GM19452 (cell line): ENCODE data around the gene ANKRD31.

Source experiments
- ATAC-seq: cut with Tn5 transposase; IDR thresholded peaks from one replicate; pipeline ENCODE4 v1.9.1; 2021; ENCODE audit not compliant: unreplicated experiment

ANKRD31 gene

GRCh38 chr5:75043633-75044264 lies 192.9 kb downstream of the ANKRD31 start:
- ATAC-seq = no peak

GRCh38 chr5:75042522-75042921 lies 194.2 kb downstream of the ANKRD31 start:
- ATAC-seq = no peak

GRCh38 chr5:75040973-75041372 lies 195.7 kb downstream of the ANKRD31 start:
- no peak for ATAC-seq

GRCh38 chr5:75037106-75037505 lies 199.6 kb downstream of the ANKRD31 start:
- no peak for ATAC-seq

- ATAC-seq = no peak
These were observed 202.4 kb downstream of the ANKRD31 start for GRCh38 chr5:75034137-75034739.

- no peak for ATAC-seq
These were observed 205.3 kb downstream of the ANKRD31 start for GRCh38 chr5:75031366-75031765.

- no peak for ATAC-seq
These were observed 208.6 kb downstream of the ANKRD31 start for GRCh38 chr5:75028090-75028489.

- ATAC-seq = no peak
These were observed 213.1 kb downstream of the ANKRD31 start for GRCh38 chr5:75023368-75024159.

GRCh38 chr5:75021800-75022199 lies 214.9 kb downstream of the ANKRD31 start:
- no peak for ATAC-seq

GRCh38 chr5:75021219-75021618 lies 215.5 kb downstream of the ANKRD31 start:
- ATAC-seq = no peak

- ATAC-seq = no peak
These were observed 216.5 kb downstream of the ANKRD31 start for GRCh38 chr5:75020016-75020656.

- no peak for ATAC-seq
These were observed 217.7 kb downstream of the ANKRD31 start for GRCh38 chr5:75018805-75019587.
